Measurements from ENCODE around the gene SRM.
"Not testable (repeated sequence)": the region's sequence is repeated elsewhere in the genome, so short reads cannot be mapped to it uniquely, and the experiment has no call there.

The SRM gene

GRCh38 chr1:11028018-11028417, 31.8 kb downstream of the SRM start:
- DNase-seq (ENCODE audit: insufficient read length, low spot score) (no peak), FAIRE-seq (no peak)
- TF ChIP-seq POLR2A (IDR thresholded peaks at IDR 0.05; ENCODE audit: low read depth, low read length): no peak

GRCh38 chr1:11027316-11027715, 32.5 kb downstream of the SRM start:
- no peak for TF ChIP-seq POLR2A (IDR thresholded peaks at IDR 0.05; ENCODE audit: low read depth, low read length)
- DNase-seq (ENCODE audit: insufficient read length, low spot score) (no peak), FAIRE-seq (no peak)

GRCh38 chr1:11026903-11027302, 32.9 kb downstream of the SRM start:
- FAIRE-seq (no peak), DNase-seq (ENCODE audit: insufficient read length, low spot score) (no peak)
- TF ChIP-seq POLR2A (IDR thresholded peaks at IDR 0.05; ENCODE audit: low read depth, low read length): no peak

- no peak for TF ChIP-seq POLR2A (IDR thresholded peaks at IDR 0.05; ENCODE audit: low read depth, low read length)
- DNase-seq (ENCODE audit: insufficient read length, low spot score) (no peak), FAIRE-seq (no peak)
Measured at GRCh38 chr1:11026052-11026451, 33.8 kb downstream of the SRM start.

- FAIRE-seq: no peak
- TF ChIP-seq POLR2A (IDR thresholded peaks at IDR 0.05; ENCODE audit: low read depth, low read length): no peak
Measured at GRCh38 chr1:11025618-11026017, 34.2 kb downstream of the SRM start.

GRCh38 chr1:11024874-11025203, 35.0 kb downstream of the SRM start:
- FAIRE-seq (no peak), DNase-seq (ENCODE audit: insufficient read length, low spot score) (no peak)
- no peak for TF ChIP-seq POLR2A (IDR thresholded peaks at IDR 0.05; ENCODE audit: low read depth, low read length)

More at GRCh38 chr1:11025618-11026017, 34.2 kb downstream of the SRM start:
- no peak for DNase-seq (ENCODE audit: insufficient read length, low spot score)

GRCh38 chr1:11024154-11024873, 35.5 kb downstream of the SRM start:
- no peak for FAIRE-seq

GRCh38 chr1:11023201-11023600, 36.6 kb downstream of the SRM start:
- no peak for TF ChIP-seq POLR2A (IDR thresholded peaks at IDR 0.05; ENCODE audit: low read depth, low read length)
- FAIRE-seq (no peak), DNase-seq (ENCODE audit: insufficient read length, low spot score) (no peak)

More at GRCh38 chr1:11024154-11024873, 35.5 kb downstream of the SRM start:
- no peak for TF ChIP-seq POLR2A (IDR thresholded peaks at IDR 0.05; ENCODE audit: low read depth, low read length)
- DNase-seq (ENCODE audit: insufficient read length, low spot score): no peak

- TF ChIP-seq POLR2A (IDR thresholded peaks at IDR 0.05; ENCODE audit: low read depth, low read length): no peak
- no peak for FAIRE-seq
- DNase-seq (ENCODE audit: insufficient read length, low spot score): no peak
Measured at GRCh38 chr1:11019971-11020370, 39.8 kb downstream of the SRM start.

GRCh38 chr1:11019358-11019757, 40.5 kb downstream of the SRM start:
- DNase-seq (ENCODE audit: insufficient read length, low spot score); FAIRE-seq: not testable (repeated sequence)

GRCh38 chr1:11013160-11013531, 46.7 kb downstream of the SRM start:
- TF ChIP-seq POLR2A (IDR thresholded peaks at IDR 0.05; ENCODE audit: low read depth, low read length): no peak
- DNase-seq (ENCODE audit: insufficient read length, low spot score) (no peak), FAIRE-seq (no peak)

- DNase-seq (ENCODE audit: insufficient read length, low spot score): peak; percentile 75
- peak; percentile 72 for TF ChIP-seq POLR2A (IDR thresholded peaks at IDR 0.05; ENCODE audit: low read depth, low read length)
- no peak for FAIRE-seq
Measured at GRCh38 chr1:11012260-11013159, 47.3 kb downstream of the SRM start, which contains the start of gene TARDBP. TARDBP (plus strand) TSS chr1:11012654; CDS start chr1:11013728, 1,074 bp downstream.

Measured in H54 (cell line).